Stimulated activated naive B cell treated with anti-CD40 and anti-IgM and Interleukin-4, amounts not matched to agents 10 μg/mL and 1 μg/mL and 100 μg/mL, for 72 hours (primary cell): ENCODE measurements around the gene RRAGD.

Experiments
- ATAC-seq, 2 donors: fragments of 150-1000 bp; cut with Tn5 transposase; replicated peaks; 2 replicates each; pipeline ENCODE4 v1.10.0; 2021; ENCODE audit warnings: moderate library complexity in 1 of 2
- DNase-seq: peaks from one replicate; pipeline ENCODE4 v3.0.0; 2021
- H3K27ac Mint-ChIP-seq: one replicate; pipeline ENCODE4 v1.8.0; 2022; ENCODE audit warnings: mild to moderate bottlenecking, mixed read lengths
- H3K27me3 Mint-ChIP-seq, 2 donors: one replicate each; pipeline ENCODE4 v1.8.0; 2022; ENCODE audit warnings: mixed read lengths in 2 of 2
- H3K36me3 Mint-ChIP-seq, 2 donors: one replicate each; pipeline ENCODE4 v1.8.0; 2022; ENCODE audit warnings: mixed read lengths in 2 of 2, mild to moderate bottlenecking in 1 of 2
- H3K4me1 Mint-ChIP-seq, 2 donors: one replicate each; pipeline ENCODE4 v1.8.0; 2022; ENCODE audit warnings: mixed read lengths in 2 of 2, mild to moderate bottlenecking in 1 of 2
- H3K4me3 Mint-ChIP-seq, 2 donors: one replicate each; pipeline ENCODE4 v1.8.0; 2022; ENCODE audit warnings: mild to moderate bottlenecking in 2 of 2, mixed read lengths in 2 of 2, moderate library complexity in 1 of 2
- H3K9me3 Mint-ChIP-seq, 2 donors: one replicate each; pipeline ENCODE4 v1.8.0; 2022; ENCODE audit warnings: mixed read lengths in 2 of 2, mild to moderate bottlenecking in 1 of 2

The RRAGD gene

DNA sequence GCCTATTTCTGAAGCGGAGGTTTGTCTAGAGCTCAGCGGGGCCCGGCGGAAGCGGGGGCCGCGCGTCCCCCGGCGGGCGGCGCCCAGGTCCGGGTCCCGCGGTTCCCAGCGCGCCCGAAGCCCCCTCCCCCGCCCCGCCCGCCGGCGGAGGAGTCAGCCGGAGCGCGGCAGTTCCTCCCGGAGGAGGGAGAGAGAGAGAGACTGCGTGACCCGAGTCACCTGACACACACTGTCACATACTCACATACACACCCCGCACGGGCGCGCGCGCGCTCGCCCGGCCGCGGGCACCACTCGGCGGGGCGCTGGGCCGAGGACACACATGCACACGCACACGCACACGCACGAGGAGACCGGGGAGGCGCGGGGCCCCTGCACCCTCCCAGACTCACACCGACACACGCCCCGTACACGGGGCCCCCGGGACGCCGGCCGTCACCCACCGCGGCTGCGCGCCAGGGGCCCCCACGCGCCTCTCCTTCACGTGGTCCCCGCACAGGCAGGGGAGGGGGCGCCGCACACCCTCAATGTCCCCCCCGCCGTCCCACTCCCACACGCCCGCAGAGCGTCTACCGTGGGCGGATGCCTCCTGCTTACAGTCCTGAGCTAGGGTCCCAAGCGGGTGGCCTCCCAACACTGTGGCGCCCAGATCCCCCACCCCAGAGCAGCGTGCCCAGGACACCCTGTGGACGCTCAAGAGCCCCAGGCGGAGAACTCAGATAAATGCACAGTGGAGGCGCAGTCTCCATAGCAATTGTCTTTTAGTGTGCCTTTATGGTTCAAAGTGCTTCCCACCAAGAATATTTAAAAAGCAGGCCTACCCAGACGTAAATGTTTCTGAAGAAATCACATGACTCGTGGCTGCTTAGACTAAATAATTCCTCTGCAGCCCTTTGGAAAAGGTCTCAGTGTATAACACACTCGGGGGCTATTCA is at the start of gene RRAGD:
RRAGD (minus strand) TSS at position 203 of the 935 bp plus-strand sequence. CDS start 280 bp downstream, outside the sequence.
- H3K4me1 Mint-ChIP-seq, result peaks cover 12 to 31% of the 10 kb centered on the region in 2 donors
- peaks cover 0 to 4% of the 10 kb centered on the region in 2 donors for H3K36me3 Mint-ChIP-seq
- peak within 1 kb of the TSS; percentile 100 for H3K27ac Mint-ChIP-seq
- ATAC-seq (peak; percentile 85 to 87), DNase-seq (peak; percentile 69)
- H3K4me3 Mint-ChIP-seq, result peak within 1 kb of the TSS; percentile 100
- H3K9me3 Mint-ChIP-seq, result no peaks in the 10 kb centered on the region
- peaks cover 0 to 10% of the 10 kb centered on the region in 2 donors for H3K27me3 Mint-ChIP-seq

DNA sequence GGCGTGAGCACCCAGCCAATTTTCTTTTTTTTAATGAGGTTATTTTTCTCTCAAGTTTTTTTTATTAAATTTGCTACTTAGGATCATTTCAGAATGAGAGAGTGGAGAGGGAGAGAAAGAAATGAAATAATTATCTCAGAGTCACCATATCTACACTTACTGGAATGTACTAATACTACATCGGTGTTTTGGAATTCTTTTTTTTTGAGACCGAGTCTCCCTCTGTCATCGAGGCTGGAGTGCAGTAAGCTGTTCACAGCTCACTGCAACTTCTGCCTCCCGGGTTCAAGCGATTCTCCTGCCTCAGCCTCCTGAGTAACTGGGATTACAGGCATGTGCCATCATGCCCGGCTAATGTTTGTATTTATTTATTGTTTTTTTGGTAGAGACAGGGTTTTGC is 48.6 kb upstream of the RRAGD start:
- Mint-ChIP-seq H3K4me1 (no peaks in the 10 kb centered on the region), H3K4me3 (no peak overlapping the region), H3K36me3 (peaks cover 4 to 5% of the 10 kb centered on the region in 2 donors), H3K27ac (no peak overlapping the region), H3K9me3 (peaks cover 0 to 3% of the 10 kb centered on the region in 2 donors), H3K27me3 (no peaks in the 10 kb centered on the region)
- ATAC-seq, result no peak
- no peak for DNase-seq

DNA sequence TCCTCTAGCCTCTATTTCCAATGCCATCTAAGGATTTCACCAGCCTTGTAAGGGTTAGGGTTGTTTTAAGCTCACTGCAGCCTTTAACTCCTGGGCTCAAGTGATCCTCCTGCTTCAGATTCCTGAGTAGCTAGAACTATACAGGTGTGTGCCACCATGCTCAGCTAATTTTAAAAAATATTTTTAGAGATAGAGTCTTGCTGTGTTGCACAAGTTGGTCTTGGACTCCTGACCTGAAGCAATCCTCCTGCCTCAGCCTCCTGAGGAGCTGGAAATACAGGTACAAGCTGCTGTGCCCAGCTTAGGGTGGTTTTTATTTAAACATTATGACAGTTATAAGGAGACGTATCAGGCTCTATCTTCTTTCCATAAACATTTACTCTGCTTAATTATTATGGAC is 47.4 kb upstream of the RRAGD start:
- no peak for ATAC-seq
- H3K36me3 Mint-ChIP-seq, result peaks cover 6% of the 10 kb centered on the region in 2 donors
- H3K9me3 Mint-ChIP-seq, result peaks cover 0 to 4% of the 10 kb centered on the region in 2 donors
- H3K4me3 Mint-ChIP-seq, result no peak overlapping the region
- no peaks in the 10 kb centered on the region for H3K27me3 Mint-ChIP-seq
- H3K27ac Mint-ChIP-seq, result no peak overlapping the region
- no peaks in the 10 kb centered on the region for H3K4me1 Mint-ChIP-seq
- no peak for DNase-seq

GRCh38 chr6:89458704-89459103 is 46.6 kb upstream of the RRAGD start:
- Mint-ChIP-seq H3K4me1 (no peaks in the 10 kb centered on the region), H3K27ac (no peak overlapping the region), H3K27me3 (no peaks in the 10 kb centered on the region), H3K9me3 (peaks cover 0 to 4% of the 10 kb centered on the region in 2 donors), H3K36me3 (peaks cover 6% of the 10 kb centered on the region in 2 donors), H3K4me3 (no peak overlapping the region)
- ATAC-seq (no peak), DNase-seq (no peak)

- no peak for ATAC-seq
- DNase-seq, result no peak
- H3K27me3 Mint-ChIP-seq, result no peaks in the 10 kb centered on the region
- no peak overlapping the region for H3K4me3 Mint-ChIP-seq
- H3K27ac Mint-ChIP-seq, result no peak overlapping the region
- H3K36me3 Mint-ChIP-seq, result peaks cover 6% of the 10 kb centered on the region in 2 donors
- H3K4me1 Mint-ChIP-seq, result no peaks in the 10 kb centered on the region
- peaks cover 0 to 4% of the 10 kb centered on the region in 2 donors for H3K9me3 Mint-ChIP-seq
Observed at GRCh38 chr6:89454300-89454699, 42.2 kb upstream of the RRAGD start.

DNA sequence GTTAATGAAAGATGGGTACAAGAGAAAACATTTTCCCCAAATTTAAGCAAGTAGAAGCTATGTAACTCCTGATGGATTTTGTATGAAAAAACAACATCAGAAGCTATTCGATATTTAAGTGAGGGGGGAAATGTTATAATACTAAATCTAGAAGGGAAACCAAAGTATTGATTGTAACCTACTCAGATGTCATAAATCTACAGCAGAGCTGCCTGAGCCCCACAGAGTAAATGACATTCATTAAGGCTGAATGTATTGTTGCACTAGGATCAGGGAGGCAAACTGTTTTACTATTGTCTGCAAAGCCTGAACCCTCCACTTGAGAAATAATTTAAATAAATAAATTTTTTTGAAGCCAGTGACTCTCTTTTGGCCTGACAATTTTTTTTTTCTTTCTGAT is 40.2 kb upstream of the RRAGD start:
- Mint-ChIP-seq H3K36me3 (peaks cover 6% of the 10 kb centered on the region in 2 donors), H3K4me3 (no peak overlapping the region), H3K9me3 (peaks cover 0 to 4% of the 10 kb centered on the region in 2 donors), H3K4me1 (no peaks in the 10 kb centered on the region), H3K27ac (no peak overlapping the region), H3K27me3 (no peaks in the 10 kb centered on the region)
- DNase-seq (no peak), ATAC-seq (no peak)

GRCh38 chr6:89449193-89449592 is 37.1 kb upstream of the RRAGD start:
- Mint-ChIP-seq H3K4me1 (no peaks in the 10 kb centered on the region), H3K27me3 (no peaks in the 10 kb centered on the region), H3K4me3 (no peak overlapping the region), H3K9me3 (no peaks in the 10 kb centered on the region), H3K36me3 (no peaks in the 10 kb centered on the region), H3K27ac (no peak overlapping the region)
- no peak for DNase-seq
- no peak for ATAC-seq

GRCh38 chr6:89443658-89444057 is 31.6 kb upstream of the RRAGD start:
- H3K27ac Mint-ChIP-seq, result no peak overlapping the region
- no peaks in the 10 kb centered on the region for H3K27me3 Mint-ChIP-seq
- no peak overlapping the region for H3K4me3 Mint-ChIP-seq
- no peaks in the 10 kb centered on the region for H3K4me1 Mint-ChIP-seq
- ATAC-seq (no peak), DNase-seq (no peak)
- H3K36me3 Mint-ChIP-seq, result no peaks in the 10 kb centered on the region
- H3K9me3 Mint-ChIP-seq, result no peaks in the 10 kb centered on the region

GRCh38 chr6:89440200-89440599 is 28.1 kb upstream of the RRAGD start:
- DNase-seq, result no peak
- no peak overlapping the region for H3K4me3 Mint-ChIP-seq
- H3K27ac Mint-ChIP-seq, result no peak overlapping the region
- no peak for ATAC-seq
- H3K4me1 Mint-ChIP-seq, result peaks cover 2 to 12% of the 10 kb centered on the region in 2 donors
- H3K36me3 Mint-ChIP-seq, result no peaks in the 10 kb centered on the region
- no peaks in the 10 kb centered on the region for H3K27me3 Mint-ChIP-seq
- H3K9me3 Mint-ChIP-seq, result no peaks in the 10 kb centered on the region

DNA sequence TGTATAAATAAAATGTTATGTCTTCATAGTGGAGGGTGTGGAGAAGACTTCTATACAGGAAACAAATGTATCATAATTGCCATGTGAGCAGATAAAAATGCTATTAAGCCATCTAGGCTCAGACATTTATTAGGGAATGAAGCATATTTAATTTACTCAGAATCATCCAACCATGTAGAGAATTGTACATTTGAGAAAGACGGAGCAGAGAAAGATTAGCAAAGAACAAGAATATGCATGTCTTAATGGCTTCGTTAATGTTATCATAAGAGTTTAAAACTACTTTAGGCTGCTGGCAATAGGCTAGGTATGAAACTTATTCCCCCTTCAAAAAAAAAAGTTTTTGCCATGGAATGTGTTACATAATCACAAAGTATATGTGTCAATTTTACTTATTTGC is 26.9 kb upstream of the RRAGD start:
- Mint-ChIP-seq H3K36me3 (no peaks in the 10 kb centered on the region), H3K9me3 (no peaks in the 10 kb centered on the region), H3K27ac (no peak overlapping the region), H3K4me3 (no peak overlapping the region), H3K27me3 (no peaks in the 10 kb centered on the region), H3K4me1 (peaks cover 2 to 22% of the 10 kb centered on the region in 2 donors)
- ATAC-seq (no peak), DNase-seq (no peak)

DNA sequence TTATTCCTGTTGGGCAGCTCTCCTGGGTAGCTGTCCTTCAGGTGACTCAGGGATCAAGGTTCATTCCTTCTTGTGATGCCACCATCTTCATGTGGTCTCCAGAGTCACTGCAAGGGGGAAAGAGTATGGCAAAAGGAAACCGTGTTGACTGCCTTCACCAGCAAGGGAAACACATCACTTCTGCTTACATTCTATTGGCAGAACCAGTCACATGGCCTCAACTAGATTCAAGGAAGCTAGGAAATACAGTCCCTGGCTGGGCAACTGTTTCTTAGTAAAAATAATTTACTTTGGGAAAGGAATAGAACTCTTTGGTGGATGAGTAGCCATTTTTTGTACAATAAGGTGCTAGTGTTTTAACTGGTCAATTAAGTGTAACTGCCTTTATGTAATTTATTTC is 26.2 kb upstream of the RRAGD start:
- no peak overlapping the region for H3K4me3 Mint-ChIP-seq
- no peaks in the 10 kb centered on the region for H3K27me3 Mint-ChIP-seq
- ATAC-seq (no peak), DNase-seq (no peak)
- H3K4me1 Mint-ChIP-seq, result peaks cover 6 to 28% of the 10 kb centered on the region in 2 donors
- H3K27ac Mint-ChIP-seq, result no peak overlapping the region
- H3K36me3 Mint-ChIP-seq, result no peaks in the 10 kb centered on the region
- no peaks in the 10 kb centered on the region for H3K9me3 Mint-ChIP-seq

GRCh38 chr6:89436226-89436625 is 24.2 kb upstream of the RRAGD start:
- Mint-ChIP-seq H3K36me3 (no peaks in the 10 kb centered on the region), H3K27ac (no peak overlapping the region), H3K4me1 (peaks cover 10 to 33% of the 10 kb centered on the region in 2 donors), H3K9me3 (no peaks in the 10 kb centered on the region), H3K27me3 (no peaks in the 10 kb centered on the region), H3K4me3 (no peak overlapping the region)
- ATAC-seq, result no peak
- DNase-seq, result no peak

DNA sequence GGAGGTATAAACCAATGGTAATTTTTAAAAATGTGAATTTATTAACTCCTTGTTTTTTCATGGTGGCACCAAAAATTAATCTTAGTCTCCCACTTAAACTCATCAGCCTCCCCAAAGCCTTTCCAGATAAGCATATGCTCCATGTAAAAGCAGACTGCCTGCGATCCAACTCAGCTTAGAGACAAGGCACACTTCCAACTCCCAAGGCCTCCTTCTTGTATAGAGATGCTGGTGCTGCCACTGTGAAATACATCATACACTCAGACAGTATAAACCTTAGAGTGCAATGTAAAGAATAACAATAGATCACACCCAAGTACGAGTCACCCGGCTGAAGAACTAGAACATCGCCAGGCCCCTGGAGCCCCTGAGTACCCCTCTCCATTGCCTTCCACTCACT is 22.9 kb upstream of the RRAGD start:
- Mint-ChIP-seq H3K4me3 (no peak overlapping the region), H3K36me3 (no peaks in the 10 kb centered on the region)

DNA sequence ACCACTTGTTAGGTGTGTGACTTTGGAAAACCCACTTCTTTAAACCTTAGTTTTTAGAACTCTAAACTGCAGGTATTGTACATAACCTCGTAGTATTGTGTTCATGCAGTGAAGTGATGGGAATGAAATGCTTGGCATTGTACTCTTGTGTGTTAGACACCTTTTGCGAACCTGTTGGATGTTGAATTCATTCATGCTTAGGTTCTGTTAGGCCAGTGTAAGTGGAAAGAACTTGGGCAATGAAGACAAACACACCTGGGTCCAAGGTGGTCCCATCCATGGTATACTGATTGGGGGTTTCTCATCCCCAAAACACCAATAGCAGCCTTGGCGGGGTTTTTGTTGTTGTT is 22.1 kb upstream of the RRAGD start:
- H3K36me3 Mint-ChIP-seq, result no peaks in the 10 kb centered on the region
- H3K27me3 Mint-ChIP-seq, result peaks cover 0 to under 1% of the 10 kb centered on the region in 2 donors
- ATAC-seq, result no peak
- H3K9me3 Mint-ChIP-seq, result no peaks in the 10 kb centered on the region
- H3K4me3 Mint-ChIP-seq, result peak overlapping the region; percentile 85 to 89
- DNase-seq, result no peak
- no peak overlapping the region for H3K27ac Mint-ChIP-seq
- H3K4me1 Mint-ChIP-seq, result peaks cover 10 to 33% of the 10 kb centered on the region in 2 donors

More for the DNA sequence above, 22.9 kb upstream of the RRAGD start:
- Mint-ChIP-seq H3K27me3 (no peaks in the 10 kb centered on the region), H3K4me1 (peaks cover 10 to 33% of the 10 kb centered on the region in 2 donors), H3K9me3 (no peaks in the 10 kb centered on the region), H3K27ac (no peak overlapping the region)
- DNase-seq (no peak), ATAC-seq (no peak)
